ENCODE results near the gene TNFRSF21. TPM values are rescaled to one million over a fixed set of nuclear protein-coding genes. Genes with fewer than 3 reads are reported as not detected.
"Not testable (repeated sequence)": the region's sequence is repeated elsewhere in the genome, so short reads cannot be mapped to it uniquely, and the experiment has no call there.

Gene TNFRSF21
- total RNA-seq, 4 donors from 2014 or later = 43.4 to 78.9 (median 63.0) TPM

DNA sequence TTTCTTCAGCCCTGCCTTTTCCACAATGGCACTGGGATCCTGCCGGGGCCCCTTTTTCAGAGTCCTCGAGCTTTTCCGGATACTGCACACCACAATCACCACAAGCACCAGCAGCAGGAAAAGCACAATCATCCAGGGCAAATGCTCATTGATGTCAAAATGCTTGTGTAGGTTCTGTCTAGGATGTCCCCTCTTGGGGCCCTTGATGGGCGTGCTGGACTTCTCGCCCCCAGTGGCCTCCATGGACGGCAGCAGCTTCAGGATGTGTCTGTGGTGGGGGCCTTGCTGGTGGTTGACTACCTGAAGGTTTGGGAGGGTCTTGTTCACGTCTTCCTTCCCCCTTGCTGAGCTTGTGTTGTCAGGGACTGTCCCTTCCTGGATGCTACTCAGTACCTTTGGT, 25.7 kb downstream of the TNFRSF21 start:
- intact Hi-C loops (cut with DNase I) = no loop called here
- TF ChIP-seq CTCF (IDR thresholded peaks at IDR 0.05) (no peak), POLR2A (IDR thresholded peaks at IDR 0.05) (no peak)
- no peak overlapping the region for H3K4me3 ChIP-seq
- H3K4me1 ChIP-seq = peaks cover 0 to 16% (median 2%) of the 10 kb centered on the region in 3 donors
- WGBS, 2 donors = 89 to 94% methylated on average over 2 to 7 of the region's 7 CpGs
- no peaks in the 10 kb centered on the region for H3K27me3 ChIP-seq
- no peak for DNase-seq
- H3K9me3 ChIP-seq = no peaks in the 10 kb centered on the region
- peaks cover 0 to 50% (median 12%) of the 10 kb centered on the region in 3 donors for H3K36me3 ChIP-seq
- no peak overlapping the region for H3K27ac ChIP-seq

DNA sequence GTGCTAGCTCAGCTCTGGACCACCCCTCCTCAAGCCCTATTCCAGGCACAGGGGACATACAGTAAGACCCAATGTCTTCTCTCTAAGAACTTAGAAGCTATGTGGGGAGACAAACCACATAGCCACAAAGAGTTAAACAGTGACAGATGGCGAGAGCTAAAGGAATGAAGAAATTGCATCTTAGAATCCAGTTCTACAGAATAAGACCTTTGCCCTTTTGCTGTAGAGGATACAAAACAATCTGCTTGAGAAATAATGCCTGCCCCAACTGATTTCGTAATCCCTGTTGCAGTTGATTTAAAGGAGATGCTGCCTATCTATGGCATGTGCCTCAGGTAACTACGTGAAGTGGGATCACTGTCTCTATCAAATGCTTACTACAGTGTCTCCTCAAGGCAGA, 31.2 kb downstream of the TNFRSF21 start:
- intact Hi-C loops (cut with DNase I) = no loop called here
- DNase-seq = no peak
- H3K27ac ChIP-seq = no peak overlapping the region

DNA sequence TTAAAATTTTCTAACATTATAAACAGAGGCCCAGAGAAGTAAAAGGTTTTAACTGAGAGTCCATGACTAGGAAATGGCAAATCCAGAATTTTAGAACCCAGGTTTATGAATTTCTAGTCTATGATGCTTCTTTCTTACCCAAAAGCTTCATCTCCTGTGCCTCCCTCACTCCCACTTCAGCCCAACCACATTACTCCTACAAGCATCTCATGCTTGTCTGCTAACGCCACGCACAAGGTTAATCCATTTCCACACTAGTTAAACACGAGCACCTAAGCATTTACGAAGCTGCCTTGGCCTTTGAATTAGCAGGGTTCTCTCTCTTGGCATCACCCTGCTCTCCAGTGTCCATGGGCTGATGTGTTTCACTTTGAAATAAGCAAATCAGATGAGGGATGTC, 32.0 kb downstream of the TNFRSF21 start:
- no peak for DNase-seq
- peaks cover 0 to 31% (median 3%) of the 10 kb centered on the region in 3 donors for H3K4me1 ChIP-seq
- no peak for TF ChIP-seq CTCF (IDR thresholded peaks at IDR 0.05)
- TF ChIP-seq POLR2A (IDR thresholded peaks at IDR 0.05) = no peak
- no peak overlapping the region for H3K4me3 ChIP-seq
- no peak overlapping the region for H3K27ac ChIP-seq
- no peaks in the 10 kb centered on the region for H3K27me3 ChIP-seq
- no peaks in the 10 kb centered on the region for H3K9me3 ChIP-seq
- peaks cover 0 to 25% (median 0%) of the 10 kb centered on the region in 3 donors for H3K36me3 ChIP-seq
- intact Hi-C loops (cut with DNase I) = no loop called here
- WGBS, 2 donors = 86 to 95% methylated on average over 4 of the region's 4 CpGs

More for the DNA sequence above, 31.2 kb downstream of the TNFRSF21 start:
- TF ChIP-seq CTCF (IDR thresholded peaks at IDR 0.05) (no peak), POLR2A (IDR thresholded peaks at IDR 0.05) (no peak)
- H3K4me3 ChIP-seq = no peak overlapping the region
- H3K36me3 ChIP-seq = peaks cover 0 to 33% (median 0%) of the 10 kb centered on the region in 3 donors
- H3K4me1 ChIP-seq = peaks cover 0 to 31% (median 3%) of the 10 kb centered on the region in 3 donors
- no peaks in the 10 kb centered on the region for H3K27me3 ChIP-seq
- WGBS, 2 donors = 32 to 39% methylated on average over 3 of the region's 3 CpGs
- no peaks in the 10 kb centered on the region for H3K9me3 ChIP-seq

GRCh38 chr6:47276377-47276776, 33.3 kb downstream of the TNFRSF21 start:
- 57 to 83% methylated on average over 3 of the region's 3 CpGs for WGBS, 2 donors
- intact Hi-C loops (cut with DNase I) = no loop called here
- Histone ChIP-seq H3K4me3 (no peak overlapping the region), H3K9me3 (no peaks in the 10 kb centered on the region), H3K27me3 (no peaks in the 10 kb centered on the region), H3K4me1 (peaks cover 0 to 31% (median 3%) of the 10 kb centered on the region in 3 donors), H3K36me3 (peaks cover 0 to 17% (median 0%) of the 10 kb centered on the region in 3 donors), H3K27ac (no peak overlapping the region)
- DNase-seq = no peak
- TF ChIP-seq CTCF (IDR thresholded peaks at IDR 0.05) (no peak), POLR2A (IDR thresholded peaks at IDR 0.05) (no peak)

DNA sequence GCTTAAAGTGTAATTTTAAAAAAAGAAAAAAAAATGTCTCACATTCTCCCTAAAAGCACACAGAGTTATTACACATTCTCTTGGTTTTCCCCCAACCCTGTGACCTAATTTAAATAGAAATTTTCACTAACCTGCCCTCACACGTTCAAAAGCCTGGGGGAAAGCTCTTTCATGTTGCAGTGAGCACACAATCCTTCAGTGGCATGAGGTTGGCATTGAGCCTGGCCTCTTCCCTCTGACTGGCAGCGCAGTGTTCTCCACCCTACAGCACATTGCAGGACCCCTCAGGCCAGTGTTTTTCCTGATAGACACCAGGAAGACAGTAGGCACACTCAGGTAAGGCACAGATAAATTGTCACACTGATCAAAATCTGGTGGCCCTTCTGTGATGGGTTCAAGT, 34.1 kb downstream of the TNFRSF21 start:
- DNase-seq = no peak
- TF ChIP-seq POLR2A (IDR thresholded peaks at IDR 0.05) = no peak
- TF ChIP-seq CTCF (IDR thresholded peaks at IDR 0.05) = no peak
- Histone ChIP-seq H3K27ac (no peak overlapping the region), H3K4me3 (no peak overlapping the region), H3K27me3 (no peaks in the 10 kb centered on the region), H3K9me3 (no peaks in the 10 kb centered on the region), H3K4me1 (peaks cover 0 to 26% (median 3%) of the 10 kb centered on the region in 3 donors), H3K36me3 (peaks cover 0 to 17% (median 0%) of the 10 kb centered on the region in 3 donors)
- intact Hi-C loops (cut with DNase I) = no loop called here
- 48 to 73% methylated on average over 2 of the region's 2 CpGs for WGBS, 2 donors

- H3K9me3 ChIP-seq; intact Hi-C loops (cut with DNase I); DNase-seq; H3K27me3 ChIP-seq; H3K27ac ChIP-seq; H3K4me3 ChIP-seq: not testable (repeated sequence)
- Histone ChIP-seq H3K4me1 (peaks cover 0 to 21% (median 3%) of the 10 kb centered on the region in 3 donors), H3K36me3 (peaks cover 0 to 19% (median 0%) of the 10 kb centered on the region in 3 donors)
- 88 to 93% methylated on average over 5 of the region's 5 CpGs for WGBS, 2 donors
Observed at GRCh38 chr6:47275132-47275531, 34.6 kb downstream of the TNFRSF21 start.

Data from esophagus squamous epithelium (tissue), 5 donors.